ENCODE results near the gene TMTC3.

DNA sequence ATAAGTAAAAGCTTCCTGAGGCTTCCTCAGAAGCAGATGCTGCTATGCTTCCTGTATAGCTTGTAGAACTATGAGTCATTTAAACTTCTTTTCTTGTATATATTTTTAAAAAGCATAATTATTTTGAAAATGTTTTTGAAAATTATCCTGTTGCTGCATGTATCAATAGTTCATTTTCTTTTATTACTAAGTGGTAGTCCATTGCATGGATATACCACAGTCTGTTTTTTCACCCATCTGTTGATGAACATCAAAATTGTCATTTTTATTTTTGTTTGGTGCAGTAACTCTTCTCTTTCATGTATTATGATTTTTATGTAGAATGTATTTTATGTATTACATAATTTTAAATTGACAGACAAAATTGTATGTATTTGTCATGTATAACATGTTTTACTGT, 81.4 kb downstream of the TMTC3 start:
- no peak for TF ChIP-seq RNF2 (IDR thresholded peaks at IDR 0.05; ENCODE audit: borderline replicate concordance, low read depth, low read length, missing control alignments, poor library complexity, severe bottlenecking)
- no peak for TF ChIP-seq HDAC6 (IDR thresholded peaks at IDR 0.05; ENCODE audit: low read depth, low read length)
- TF ChIP-seq EP300 (IDR thresholded peaks at IDR 0.05; ENCODE audit: borderline replicate concordance in 1 of 2, low read depth in 2 of 2, low read length in 2 of 2), result no peak
- TF ChIP-seq, protein P1, sequence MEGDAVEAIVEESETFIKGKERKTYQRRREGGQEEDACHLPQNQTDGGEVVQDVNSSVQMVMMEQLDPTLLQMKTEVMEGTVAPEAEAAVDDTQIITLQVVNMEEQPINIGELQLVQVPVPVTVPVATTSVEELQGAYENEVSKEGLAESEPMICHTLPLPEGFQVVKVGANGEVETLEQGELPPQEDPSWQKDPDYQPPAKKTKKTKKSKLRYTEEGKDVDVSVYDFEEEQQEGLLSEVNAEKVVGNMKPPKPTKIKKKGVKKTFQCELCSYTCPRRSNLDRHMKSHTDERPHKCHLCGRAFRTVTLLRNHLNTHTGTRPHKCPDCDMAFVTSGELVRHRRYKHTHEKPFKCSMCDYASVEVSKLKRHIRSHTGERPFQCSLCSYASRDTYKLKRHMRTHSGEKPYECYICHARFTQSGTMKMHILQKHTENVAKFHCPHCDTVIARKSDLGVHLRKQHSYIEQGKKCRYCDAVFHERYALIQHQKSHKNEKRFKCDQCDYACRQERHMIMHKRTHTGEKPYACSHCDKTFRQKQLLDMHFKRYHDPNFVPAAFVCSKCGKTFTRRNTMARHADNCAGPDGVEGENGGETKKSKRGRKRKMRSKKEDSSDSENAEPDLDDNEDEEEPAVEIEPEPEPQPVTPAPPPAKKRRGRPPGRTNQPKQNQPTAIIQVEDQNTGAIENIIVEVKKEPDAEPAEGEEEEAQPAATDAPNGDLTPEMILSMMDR (IDR thresholded peaks at IDR 0.05; ENCODE audit: control extremely low read depth in 1 of 3, insufficient read depth in 1 of 3, low read depth in 1 of 3, low read length in 3 of 3), result no peak
- no peak for TF ChIP-seq SP4 (IDR thresholded peaks at IDR 0.05; ENCODE audit: low read length)
- TF ChIP-seq BRCA1 (IDR thresholded peaks at IDR 0.05; ENCODE audit: low read depth, low read length), result no peak
- no peak for TF ChIP-seq POLR2AphosphoS5 (IDR thresholded peaks at IDR 0.05; ENCODE audit: low read depth, low read length)
- no peak for TF ChIP-seq JUND (IDR thresholded peaks at IDR 0.05; ENCODE audit: low read length)
- no peak for TF ChIP-seq SP2 (IDR thresholded peaks at IDR 0.05; ENCODE audit: low read length)
- TF ChIP-seq POLR2A (IDR thresholded peaks at IDR 0.05; ENCODE audit: control extremely low read depth in 1 of 2, low read depth in 2 of 2, low read length in 2 of 2), result no peak

All from H1 (cell line).